Measurements from ENCODE around the gene SSMEM1.
"Not testable (repeated sequence)": the region's sequence is repeated elsewhere in the genome, so short reads cannot be mapped to it uniquely, and the experiment has no call there.

The SSMEM1 gene, protein sequence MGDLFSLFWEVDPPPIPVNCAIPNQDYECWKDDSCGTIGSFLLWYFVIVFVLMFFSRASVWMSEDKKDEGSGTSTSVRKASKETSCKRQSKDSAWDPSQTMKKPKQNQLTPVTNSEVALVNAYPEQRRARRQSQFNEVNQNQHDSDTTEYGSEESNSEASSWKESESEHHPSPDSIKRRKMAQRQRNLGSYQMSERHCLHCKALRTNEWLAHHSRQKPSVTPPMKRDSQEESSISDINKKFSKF

GRCh38 chr7:130207642-130208041 lies at the start of gene SSMEM1:
Gene SSMEM1, plus strand, starts transcription at chr7:130207860. Its CDS starts 51 bp downstream, at chr7:130207911.
- no peak for DNase-seq (ENCODE audit: low read depth in 1 of 2, low spot score in 1 of 2)

DNA sequence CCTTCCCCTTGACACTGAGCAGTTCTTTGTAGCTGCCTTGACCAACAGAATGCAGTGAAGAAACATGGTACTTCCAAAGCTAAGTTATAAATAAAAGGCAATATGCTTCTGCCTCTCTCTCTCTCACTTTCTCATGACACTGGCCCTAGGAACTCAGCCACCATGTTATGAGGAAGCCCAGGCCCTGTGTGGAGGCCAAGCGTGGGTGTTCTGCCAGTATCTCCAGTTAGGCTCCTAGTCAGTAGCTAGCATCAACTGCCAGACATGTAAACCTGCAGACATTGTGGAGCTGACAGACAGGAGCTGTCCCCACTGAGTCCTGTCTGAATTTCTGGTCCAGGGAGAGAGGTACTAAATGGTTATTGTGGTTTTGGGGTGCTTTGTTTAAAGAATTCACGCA lies 47.6 kb upstream of the SSMEM1 start:
- no peak for DNase-seq (ENCODE audit: low read depth in 1 of 2, low spot score in 1 of 2)

- no peak for DNase-seq (ENCODE audit: low read depth in 1 of 2, low spot score in 1 of 2)
These were observed 47.2 kb upstream of the SSMEM1 start for GRCh38 chr7:130160455-130160854.

DNA sequence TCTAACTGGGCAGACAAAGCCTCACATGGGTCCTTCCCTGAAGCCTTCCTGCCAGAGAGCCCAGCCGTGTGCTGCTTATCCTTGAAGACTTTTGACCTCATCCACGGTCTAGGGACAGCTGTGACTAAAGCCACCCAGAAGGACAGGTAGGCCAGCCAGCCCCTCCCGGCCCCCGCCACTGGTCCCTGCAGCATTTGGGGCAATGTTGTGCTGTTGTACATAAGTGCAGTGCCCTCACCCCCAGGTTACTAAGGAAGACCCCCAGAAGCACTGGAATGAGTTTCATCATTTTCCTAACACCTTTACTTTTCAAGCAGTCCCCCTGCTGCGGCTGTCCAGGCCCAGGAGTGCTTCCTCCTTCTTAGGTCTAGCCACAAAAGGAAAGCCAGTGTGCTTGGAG lies 45.5 kb upstream of the SSMEM1 start:
- no peak for DNase-seq (ENCODE audit: low read depth in 1 of 2, low spot score in 1 of 2)

DNA sequence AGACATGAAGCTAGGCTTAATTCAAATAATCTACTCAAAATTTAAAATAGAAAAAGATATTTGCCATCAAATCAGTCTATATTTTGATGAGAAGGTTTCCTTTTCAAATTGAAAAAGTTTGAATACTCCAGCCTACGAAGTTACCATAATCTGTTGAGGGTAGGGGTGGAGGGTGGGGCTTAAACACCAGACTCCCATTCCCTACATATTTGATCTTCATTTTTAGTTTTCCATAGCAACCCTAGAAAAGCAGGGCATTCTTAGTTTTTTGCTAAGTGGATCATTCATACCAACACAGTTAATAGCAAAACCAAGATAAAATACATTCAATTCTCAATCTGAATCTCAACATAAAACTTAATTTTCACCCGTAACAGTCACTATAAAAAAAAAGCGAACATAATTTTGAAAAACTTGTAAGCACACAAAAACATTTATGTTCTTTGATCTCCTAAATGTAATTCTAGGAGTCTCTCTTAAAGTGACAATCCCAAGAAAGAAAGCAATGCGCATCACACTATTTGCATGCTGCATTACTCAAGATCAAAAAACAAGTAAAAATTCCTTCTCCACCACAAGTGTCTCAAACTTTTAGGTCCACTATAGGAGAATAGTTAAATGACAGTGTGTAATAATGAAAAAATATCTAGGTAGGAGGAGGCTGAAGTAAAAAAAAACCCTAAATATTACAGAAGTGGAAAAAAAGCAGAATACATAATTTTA lies 33.3 kb upstream of the SSMEM1 start:
- no peak for DNase-seq (ENCODE audit: low read depth in 1 of 2, low spot score in 1 of 2)

DNA sequence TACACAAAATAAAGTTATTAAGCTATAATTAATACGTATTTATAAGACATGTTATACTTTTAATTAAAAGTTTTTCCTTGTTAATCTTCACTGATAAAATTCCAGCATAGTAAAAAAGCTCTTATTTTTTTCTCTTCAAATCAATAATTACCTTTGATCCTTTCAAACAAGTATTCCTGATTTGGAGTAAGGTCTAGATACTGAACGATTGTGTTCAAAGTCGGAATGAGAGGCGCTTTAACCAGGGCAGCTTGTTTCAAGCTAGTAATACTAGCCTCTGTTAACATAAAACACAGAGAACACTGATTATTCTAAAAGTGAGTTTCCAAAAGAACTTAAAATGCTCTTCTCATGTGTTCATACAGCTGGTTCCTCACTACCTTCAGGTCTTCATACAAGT lies 29.4 kb upstream of the SSMEM1 start:
- DNase-seq (ENCODE audit: low read depth in 1 of 2, low spot score in 1 of 2): no peak

GRCh38 chr7:130179631-130180030 lies 28.0 kb upstream of the SSMEM1 start:
- no peak for DNase-seq (ENCODE audit: low read depth in 1 of 2, low spot score in 1 of 2)

DNA sequence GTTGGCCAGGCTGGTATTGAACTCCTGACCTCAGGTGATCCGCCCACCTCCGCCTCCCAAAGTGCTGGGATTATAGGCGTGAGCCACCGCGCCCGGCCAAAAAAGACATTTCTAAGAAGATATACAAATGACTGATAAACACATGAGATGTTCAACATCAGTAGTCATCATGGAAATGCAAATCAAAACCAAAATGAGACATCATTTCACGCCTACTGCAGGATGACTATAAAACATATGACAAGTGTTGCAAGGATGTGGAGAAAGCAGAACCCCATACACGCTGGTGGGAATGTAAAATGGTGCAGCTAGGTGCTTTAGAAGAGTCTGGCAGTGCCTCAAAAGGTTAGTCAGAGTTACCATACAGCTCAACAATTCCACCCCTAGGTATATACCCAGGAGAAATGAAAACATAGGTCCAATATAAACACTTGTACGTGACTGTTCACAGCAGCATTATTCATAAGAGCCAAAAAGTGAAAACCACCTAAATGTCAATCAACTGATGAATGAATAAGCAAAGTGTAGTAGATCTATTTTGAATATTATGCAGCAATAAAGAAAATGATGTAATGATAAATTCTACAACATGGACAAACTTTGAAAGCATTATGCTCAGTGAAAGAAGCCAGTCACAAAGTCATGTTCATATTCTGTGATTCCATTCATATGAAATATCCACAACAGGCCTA lies 26.9 kb upstream of the SSMEM1 start:
- no peak for DNase-seq (ENCODE audit: low read depth in 1 of 2, low spot score in 1 of 2)

- DNase-seq (ENCODE audit: low read depth in 1 of 2, low spot score in 1 of 2): no peak
These were observed 26.4 kb upstream of the SSMEM1 start for GRCh38 chr7:130181263-130181605.

- DNase-seq (ENCODE audit: low read depth in 1 of 2, low spot score in 1 of 2): no peak
These were observed 24.7 kb upstream of the SSMEM1 start for GRCh38 chr7:130182990-130183389.

DNA sequence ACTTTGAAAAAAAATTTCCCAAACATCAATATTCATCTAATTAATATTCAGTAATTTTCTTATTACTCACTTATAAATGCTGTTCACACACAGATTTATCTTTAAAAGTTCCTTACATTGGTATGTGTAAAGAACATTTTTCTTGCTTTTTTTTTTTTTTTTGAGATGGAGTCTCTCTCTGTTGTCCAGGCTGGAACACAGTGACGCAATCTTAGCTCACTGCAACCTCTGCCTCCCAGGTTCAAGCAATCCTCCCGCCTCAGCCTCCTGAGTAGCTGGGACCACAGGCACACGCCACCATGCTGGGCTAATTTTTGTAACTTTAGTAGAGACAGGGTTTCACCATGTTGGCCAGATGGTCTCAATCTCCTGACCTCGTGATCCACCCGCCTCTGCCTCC lies 23.3 kb upstream of the SSMEM1 start:
- DNase-seq (ENCODE audit: low read depth in 1 of 2, low spot score in 1 of 2): not testable (repeated sequence)

GRCh38 chr7:130187360-130187759 lies 20.3 kb upstream of the SSMEM1 start:
- no peak for DNase-seq (ENCODE audit: low read depth in 1 of 2, low spot score in 1 of 2)

DNA sequence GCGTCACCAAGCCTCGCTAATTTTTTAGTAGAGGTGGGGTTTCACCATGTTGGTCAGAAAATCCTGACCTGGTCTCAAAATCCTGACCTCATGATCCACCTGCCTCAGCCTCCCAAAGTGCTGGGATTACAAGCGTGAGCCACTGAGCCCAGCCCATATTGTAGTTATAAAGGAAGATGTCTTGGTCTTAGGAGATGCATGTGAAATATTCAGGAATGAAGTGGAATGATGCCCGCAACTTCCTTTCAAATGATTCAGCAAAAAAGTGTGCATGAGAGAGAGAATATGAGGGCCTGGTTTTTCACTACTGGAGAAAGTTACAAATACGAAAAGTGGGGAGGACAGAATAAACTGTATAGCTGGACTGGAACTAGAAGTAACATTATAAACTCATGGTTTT lies 18.3 kb upstream of the SSMEM1 start:
- DNase-seq (ENCODE audit: low read depth in 1 of 2, low spot score in 1 of 2): no peak

DNA sequence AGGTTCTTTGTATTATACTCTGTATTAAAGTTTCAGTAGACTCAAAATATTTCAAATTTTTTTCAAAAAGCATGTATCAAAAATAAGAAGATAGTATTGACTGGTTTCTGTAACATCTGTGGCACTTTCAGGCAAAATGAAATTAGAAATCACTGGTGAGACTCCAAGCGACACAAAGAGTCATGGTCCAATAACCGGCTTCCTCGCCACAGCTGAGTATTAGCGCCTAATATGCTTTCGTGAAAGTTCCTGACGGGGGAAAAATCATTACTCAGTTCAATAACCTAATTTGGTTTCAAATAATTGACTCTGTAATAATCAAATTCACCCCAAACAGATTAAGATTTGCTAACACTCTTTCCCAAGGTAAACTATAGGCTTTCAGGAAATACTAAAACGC lies 15.9 kb upstream of the SSMEM1 start:
- DNase-seq (ENCODE audit: low read depth in 1 of 2, low spot score in 1 of 2): no peak

- no peak for DNase-seq (ENCODE audit: low read depth in 1 of 2, low spot score in 1 of 2)
These were observed 12.3 kb upstream of the SSMEM1 start for GRCh38 chr7:130195396-130195795.

- no peak for DNase-seq (ENCODE audit: low read depth in 1 of 2, low spot score in 1 of 2)
These were observed 11.2 kb upstream of the SSMEM1 start for GRCh38 chr7:130196476-130196875.

GRCh38 chr7:130197094-130197493 lies 10.6 kb upstream of the SSMEM1 start:
- no peak for DNase-seq (ENCODE audit: low read depth in 1 of 2, low spot score in 1 of 2)

- no peak for DNase-seq (ENCODE audit: low read depth in 1 of 2, low spot score in 1 of 2)
These were observed 5.9 kb upstream of the SSMEM1 start for GRCh38 chr7:130201796-130202195.

- DNase-seq (ENCODE audit: low read depth in 1 of 2, low spot score in 1 of 2): peak; percentile 83 to 88
These were observed 2.3 kb upstream of the SSMEM1 start, which contains the start of gene TMEM209 for GRCh38 chr7:130205084-130205947. Gene TMEM209, minus strand, starts transcription at chr7:130205406. Its CDS starts 31 bp downstream, at chr7:130205375.

GRCh38 chr7:130207033-130207432 lies 627 bp upstream of the SSMEM1 start:
- no peak for DNase-seq (ENCODE audit: low read depth in 1 of 2, low spot score in 1 of 2)

- no peak for DNase-seq (ENCODE audit: low read depth in 1 of 2, low spot score in 1 of 2)
These were observed 856 bp downstream of the SSMEM1 start for GRCh38 chr7:130208516-130208915.
